Measurements from ENCODE around the gene BUB1.
"Not testable (repeated sequence)": the region's sequence is repeated elsewhere in the genome, so short reads cannot be mapped to it uniquely, and the experiment has no call there.

DNA sequence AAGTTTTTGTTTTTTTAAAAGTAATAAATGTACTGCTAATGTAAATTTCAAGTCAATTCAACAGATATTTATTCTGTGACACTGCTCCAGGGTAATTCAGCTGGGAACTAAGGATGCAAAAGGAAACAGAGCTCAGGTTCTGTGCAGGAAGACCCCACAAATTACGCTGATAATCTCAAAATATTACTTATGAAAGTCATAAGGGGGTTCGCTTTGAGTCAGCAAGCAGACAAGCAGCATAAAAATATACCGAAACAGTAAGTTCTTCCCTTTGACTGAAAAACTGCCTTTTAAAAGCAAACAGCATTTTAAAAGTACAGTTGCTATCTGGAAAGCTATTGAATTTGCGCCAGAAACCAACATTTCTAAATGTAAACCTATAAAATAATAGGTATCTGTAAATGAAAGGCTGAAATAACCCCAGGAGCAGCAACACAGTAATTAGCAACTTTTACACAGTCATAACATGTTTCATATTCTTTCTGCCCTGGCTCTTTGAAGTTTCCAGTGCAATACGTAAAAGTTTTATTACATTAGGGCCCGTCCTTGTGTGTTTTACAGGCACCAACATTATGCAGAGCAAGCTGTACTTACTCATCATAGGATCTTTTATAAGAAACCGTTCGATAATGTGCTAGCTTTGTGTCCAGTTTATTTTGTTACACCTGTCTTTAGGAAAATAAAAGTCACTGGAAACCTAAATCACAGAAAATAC lies 68.9 kb downstream of the BUB1 start:
- TF ChIP-seq EZH2phosphoT487 (IDR thresholded peaks at IDR 0.05; ENCODE audit: insufficient read depth, low read depth); EZH2 (IDR thresholded peaks at IDR 0.05; ENCODE audit: insufficient read depth, poor library complexity, severe bottlenecking): not testable (repeated sequence)

Data from GM23248 (cell line).